GM20000 (cell line): ENCODE measurements around the gene ADAMTS8.

Source experiments
- DNase-seq: peaks from one replicate; pipeline ENCODE4 v3.0.0; 2012; ENCODE audit warnings: low spot score
- CTCF ChIP-seq: IDR thresholded peaks from 2 replicates; pipeline ENCODE4 v1.5.1; 2012; ENCODE audit warnings: mild to moderate bottlenecking, control low read depth; ENCODE audit errors: extremely low read depth, missing control alignments

The ADAMTS8 gene

GRCh38 chr11:130421697-130422096 is 6.7 kb downstream of the ADAMTS8 start:
- DNase-seq: no peak
- no peak for TF ChIP-seq CTCF

GRCh38 chr11:130421199-130421585 is 7.2 kb downstream of the ADAMTS8 start:
- no peak for DNase-seq
- no peak for TF ChIP-seq CTCF

GRCh38 chr11:130420478-130421198 is 7.8 kb downstream of the ADAMTS8 start:
- TF ChIP-seq CTCF: no peak
- DNase-seq: no peak

- TF ChIP-seq CTCF: no peak
- no peak for DNase-seq
Measured at GRCh38 chr11:130418756-130419155, 9.7 kb downstream of the ADAMTS8 start.

- no peak for DNase-seq
- TF ChIP-seq CTCF: no peak
Measured at GRCh38 chr11:130418210-130418609, 10.2 kb downstream of the ADAMTS8 start.

- no peak for TF ChIP-seq CTCF
- DNase-seq: no peak
Measured at GRCh38 chr11:130416906-130417305, 11.5 kb downstream of the ADAMTS8 start.

- no peak for TF ChIP-seq CTCF
- no peak for DNase-seq
Measured at GRCh38 chr11:130416530-130416882, 11.9 kb downstream of the ADAMTS8 start.
